ENCODE results near the gene MRPL11.
"Not testable (repeated sequence)": the region's sequence is repeated elsewhere in the genome, so short reads cannot be mapped to it uniquely, and the experiment has no call there.

DNA sequence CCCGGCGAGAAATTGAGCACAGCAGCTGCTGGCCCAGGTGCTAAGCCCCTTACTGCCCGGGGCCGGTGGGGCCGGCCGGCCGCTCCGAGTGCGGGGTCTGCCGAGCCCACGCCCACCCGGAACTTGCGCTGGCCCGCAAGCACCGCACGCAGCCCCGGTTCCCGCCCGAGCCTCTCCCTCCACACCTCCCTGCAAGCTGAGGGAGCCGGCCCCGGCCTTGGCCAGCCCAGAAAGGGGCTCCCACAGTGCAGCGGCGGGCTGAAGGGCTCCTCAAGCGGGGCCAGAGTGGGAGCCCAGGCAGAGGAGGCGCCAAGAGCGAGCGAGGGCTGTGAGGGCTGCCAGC lies 2.3 kb upstream of the MRPL11 start:
- not testable (repeated sequence) for TF ChIP-seq CTCF, POLR2A (IDR thresholded peaks at IDR 0.05)
